ENCODE measurements around the gene MSH3.
"Not testable (repeated sequence)": the region's sequence is repeated elsewhere in the genome, so short reads cannot be mapped to it uniquely, and the experiment has no call there.

The MSH3 gene

DNA sequence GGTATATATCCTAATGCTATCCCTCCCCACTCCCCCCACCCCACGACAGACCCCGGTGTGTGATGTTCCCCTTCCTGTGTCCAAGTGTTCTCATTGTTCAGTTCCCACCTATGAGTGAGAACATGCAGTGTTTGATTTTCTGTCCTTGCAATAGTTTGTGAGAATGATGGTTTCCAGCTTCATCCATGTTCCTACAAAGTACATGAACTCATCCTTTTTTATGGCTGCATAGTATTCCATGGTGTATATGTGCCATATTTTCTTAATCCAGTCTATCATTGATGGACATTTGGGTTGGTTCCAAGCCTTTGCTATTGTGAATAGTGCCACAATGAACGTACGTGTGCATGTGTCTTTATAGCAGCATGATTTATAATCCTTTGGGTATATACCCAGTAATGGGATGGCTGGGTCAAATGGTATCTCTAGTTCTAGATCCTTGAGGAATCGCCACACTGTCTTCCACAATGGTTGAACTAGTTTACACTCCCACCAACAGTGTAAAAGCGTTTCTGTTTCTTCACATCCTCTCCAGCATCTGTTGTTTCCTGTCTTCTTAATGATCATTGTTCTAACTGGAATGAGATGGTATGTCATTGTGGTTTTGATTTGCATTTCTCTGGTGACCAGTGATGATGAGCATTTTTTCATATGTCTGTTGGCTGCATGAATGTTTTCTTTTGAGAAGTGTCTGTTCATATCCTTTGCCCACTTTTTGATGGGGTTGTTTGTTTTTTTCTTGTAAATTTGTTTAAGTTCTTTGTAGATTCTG is 186.8 kb downstream of the MSH3 start:
- in situ Hi-C loops (cut with MboI; ENCODE audit: low sequenced_read_pairs) = not testable (repeated sequence)

DNA sequence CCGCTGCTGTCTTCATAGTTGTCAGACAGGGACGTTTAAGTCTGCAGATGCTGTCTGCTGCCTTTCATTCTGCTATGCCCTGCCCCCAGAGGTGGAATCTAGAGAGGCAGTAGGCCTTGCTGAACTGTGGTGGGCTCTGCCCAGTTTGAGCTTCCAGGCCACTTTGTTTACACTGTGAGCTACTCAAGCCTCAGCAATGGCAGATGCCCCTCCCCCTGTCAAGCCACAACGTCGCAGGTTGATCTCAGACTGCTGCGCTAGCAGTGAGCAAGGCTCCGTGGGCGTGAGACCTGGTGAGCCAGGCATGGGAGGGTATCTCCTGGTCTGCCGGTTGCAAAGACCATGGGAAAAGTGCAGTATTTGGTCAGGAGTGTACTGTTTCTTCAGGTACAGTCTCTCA is 192.0 kb downstream of the MSH3 start:
- in situ Hi-C loops (cut with MboI; ENCODE audit: low sequenced_read_pairs) = not testable (repeated sequence)

DNA sequence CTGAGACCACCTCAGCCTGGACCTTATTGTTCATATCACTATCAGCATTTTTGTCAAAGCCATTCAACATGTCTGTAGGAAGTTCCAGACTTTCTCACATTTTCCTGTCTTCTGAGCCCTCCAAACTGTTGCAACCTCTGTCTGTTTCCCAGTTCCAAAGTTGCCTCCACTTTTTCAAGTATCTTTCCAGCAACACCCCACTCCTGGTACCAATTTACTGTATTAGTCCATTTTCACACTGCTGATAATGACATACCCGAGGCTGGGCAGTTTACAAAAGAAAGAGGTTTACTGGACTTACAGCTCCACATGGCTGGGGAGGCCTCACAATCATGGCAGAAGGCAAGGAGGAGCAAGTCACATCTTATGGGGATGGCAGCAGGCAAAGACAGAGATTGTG is 195.7 kb downstream of the MSH3 start:
- in situ Hi-C loops (cut with MboI; ENCODE audit: low sequenced_read_pairs) = not testable (repeated sequence)

GRCh38 chr5:80852331-80853245 is 198.1 kb downstream of the MSH3 start:
- in situ Hi-C loops (cut with MboI; ENCODE audit: low sequenced_read_pairs) = no loop called here

GRCh38 chr5:80853413-80853812 is 199.0 kb downstream of the MSH3 start:
- in situ Hi-C loops (cut with MboI; ENCODE audit: low sequenced_read_pairs) = no loop called here

- in situ Hi-C loops (cut with MboI; ENCODE audit: low sequenced_read_pairs) = no loop called here
These were observed 200.1 kb downstream of the MSH3 start for GRCh38 chr5:80854583-80854982.

DNA sequence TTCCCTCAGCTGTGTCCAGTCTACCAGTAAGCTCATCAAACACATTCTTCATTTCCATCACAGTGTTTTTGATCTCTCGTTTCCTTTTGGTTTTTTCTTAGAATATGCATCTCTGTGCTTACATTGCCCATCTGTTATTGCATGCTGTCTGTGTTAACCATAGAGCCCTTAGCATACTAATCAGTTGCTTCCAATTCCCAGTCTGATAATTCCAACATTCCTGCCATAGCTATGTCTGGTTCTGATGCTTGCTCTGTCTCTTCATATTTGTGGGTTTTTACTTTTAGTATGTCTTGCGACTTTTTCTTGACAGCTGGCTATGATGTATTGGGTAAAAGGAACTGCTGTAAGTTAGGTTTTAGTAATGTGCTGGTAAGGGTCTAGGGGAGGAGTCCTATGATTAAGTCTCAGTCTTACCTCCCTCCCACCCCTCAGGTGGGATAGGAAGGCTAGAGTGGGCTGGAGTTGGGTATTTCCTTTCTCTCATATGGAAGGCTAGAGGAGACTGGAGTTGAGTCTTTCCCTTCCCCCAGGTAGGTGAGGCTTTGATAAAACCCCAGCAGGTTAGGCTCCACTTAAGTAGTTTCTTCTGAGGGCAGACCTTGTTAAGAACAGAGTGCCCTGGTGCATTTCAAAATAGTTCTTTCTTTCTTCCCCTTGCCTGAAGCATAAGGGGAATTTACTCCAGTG is 206.6 kb downstream of the MSH3 start:
- in situ Hi-C loops (cut with MboI; ENCODE audit: low sequenced_read_pairs) = no loop called here

GRCh38 chr5:80863708-80864107 is 209.3 kb downstream of the MSH3 start:
- in situ Hi-C loops (cut with MboI; ENCODE audit: low sequenced_read_pairs) = no loop called here

- in situ Hi-C loops (cut with MboI; ENCODE audit: low sequenced_read_pairs) = no loop called here
These were observed 209.7 kb downstream of the MSH3 start for GRCh38 chr5:80864109-80864508.

DNA sequence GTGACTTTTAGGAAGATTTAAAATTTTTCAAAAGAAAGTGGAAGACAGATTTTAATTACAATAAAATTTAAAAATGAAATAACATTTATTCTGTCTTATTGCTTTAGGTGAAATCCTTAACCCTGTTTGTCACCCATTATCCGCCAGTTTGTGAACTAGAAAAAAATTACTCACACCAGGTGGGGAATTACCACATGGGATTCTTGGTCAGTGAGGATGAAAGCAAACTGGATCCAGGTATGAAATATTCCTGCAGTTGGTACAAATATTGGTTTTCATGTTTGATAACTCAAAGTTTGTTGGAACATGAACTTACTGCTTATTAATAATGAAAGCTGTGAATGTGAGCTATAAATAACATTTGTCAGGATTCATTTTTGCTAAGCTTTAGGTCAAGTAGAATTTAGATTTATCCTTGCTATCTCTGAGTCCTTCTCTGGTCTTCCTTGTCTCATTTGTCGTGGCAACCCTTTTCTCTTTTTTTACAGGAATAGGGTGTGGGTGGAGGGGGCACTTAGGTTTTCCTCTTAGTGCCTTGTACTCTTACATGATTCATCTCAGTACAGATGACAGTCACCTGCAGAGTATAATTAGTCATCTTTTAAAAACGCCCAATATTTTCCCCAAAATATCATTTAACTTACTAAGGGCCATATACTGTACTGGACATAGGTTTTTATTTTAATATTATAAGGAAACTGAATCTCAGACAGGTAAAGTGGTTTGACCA is 210.4 kb downstream of the MSH3 start:
- in situ Hi-C loops (cut with MboI; ENCODE audit: low sequenced_read_pairs) = no loop called here

DNA sequence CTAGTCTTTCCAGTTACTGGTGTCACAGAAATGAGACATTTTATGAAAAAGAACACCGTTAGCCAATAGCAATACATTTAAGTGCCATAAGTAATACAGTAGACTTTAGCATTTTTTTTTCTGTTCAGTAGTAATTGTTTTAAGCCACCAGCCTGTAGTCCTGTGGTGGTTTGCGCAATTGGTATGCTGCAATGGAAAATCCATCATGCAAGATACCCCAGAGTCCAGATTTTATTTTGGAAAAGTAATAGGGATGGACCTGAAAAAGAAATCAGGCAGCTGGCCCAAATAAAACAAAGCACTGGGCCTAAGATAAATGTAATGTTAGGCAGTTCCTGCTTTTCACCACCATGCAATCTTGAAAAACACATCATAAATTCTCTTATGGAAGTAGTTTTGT is 211.1 kb downstream of the MSH3 start:
- in situ Hi-C loops (cut with MboI; ENCODE audit: low sequenced_read_pairs) = no loop called here

GRCh38 chr5:80866371-80866770 is 211.9 kb downstream of the MSH3 start:
- in situ Hi-C loops (cut with MboI; ENCODE audit: low sequenced_read_pairs) = no loop called here

DNA sequence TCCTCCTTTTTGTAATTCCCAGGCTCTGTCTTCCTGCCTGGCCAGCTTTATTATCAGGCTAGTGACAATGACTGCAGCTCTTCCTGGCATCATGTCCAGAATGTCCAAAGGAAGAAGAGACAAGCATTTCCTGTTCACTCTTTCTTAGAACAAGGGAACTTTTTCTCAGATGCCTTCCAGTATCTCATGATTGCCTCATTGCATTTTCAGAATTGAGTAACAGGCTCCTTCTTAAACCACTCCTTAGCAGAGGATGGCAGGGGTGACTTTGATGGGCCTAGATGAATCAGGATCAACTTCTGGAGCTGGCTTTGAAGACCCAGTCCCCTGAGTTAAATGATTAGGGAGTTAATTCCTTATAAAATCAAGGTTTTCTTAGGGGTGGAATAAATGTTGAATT is 212.8 kb downstream of the MSH3 start:
- in situ Hi-C loops (cut with MboI; ENCODE audit: low sequenced_read_pairs) = no loop called here

- in situ Hi-C loops (cut with MboI; ENCODE audit: low sequenced_read_pairs) = no loop called here
These were observed 216.0 kb downstream of the MSH3 start for GRCh38 chr5:80870442-80870841.

- in situ Hi-C loops (cut with MboI; ENCODE audit: low sequenced_read_pairs) = no loop called here
These were observed 217.1 kb downstream of the MSH3 start for GRCh38 chr5:80871541-80871961.

- in situ Hi-C loops (cut with MboI; ENCODE audit: low sequenced_read_pairs) = no loop called here
These were observed 219.7 kb downstream of the MSH3 start for GRCh38 chr5:80874162-80874561.

GRCh38 chr5:80877592-80877991 is 223.1 kb downstream of the MSH3 start:
- in situ Hi-C loops (cut with MboI; ENCODE audit: low sequenced_read_pairs) = no loop called here

GRCh38 chr5:80881726-80882125 is 227.3 kb downstream of the MSH3 start:
- in situ Hi-C loops (cut with MboI; ENCODE audit: low sequenced_read_pairs) = no loop called here

DNA sequence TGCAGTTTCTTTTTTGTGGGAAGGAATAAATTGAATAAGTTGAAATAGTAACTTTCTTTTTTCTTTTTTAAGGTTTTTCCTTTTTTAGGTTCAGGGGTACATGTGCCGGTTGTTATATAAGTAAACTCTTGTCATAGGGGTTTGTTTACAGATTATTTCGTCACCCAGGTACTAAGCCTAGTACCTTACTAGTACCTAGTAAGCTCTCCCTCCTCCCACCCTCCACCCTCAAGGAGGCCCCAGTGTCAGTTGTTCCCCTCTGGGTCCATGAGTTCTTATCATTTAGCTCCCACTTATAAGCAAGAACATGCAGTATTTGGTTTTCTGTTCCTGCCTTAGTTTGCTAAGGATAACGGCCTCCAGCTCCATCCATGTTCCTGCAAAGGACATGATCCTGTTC is 228.9 kb downstream of the MSH3 start:
- in situ Hi-C loops (cut with MboI; ENCODE audit: low sequenced_read_pairs) = not testable (repeated sequence)

- in situ Hi-C loops (cut with MboI; ENCODE audit: low sequenced_read_pairs) = no loop called here
These were observed 229.8 kb downstream of the MSH3 start for GRCh38 chr5:80884086-80884813.

All from HL-60/S4 (cell line).